Trophoblast cell (in vitro differentiated cells and primary cell): Measurements from ENCODE around the gene BRD3OS. TPM values are rescaled to one million over a fixed set of nuclear protein-coding genes. Genes with fewer than 3 reads are reported as not detected.

ENCODE experiments used
- DNase-seq, 2 donors: peaks; one replicate each; pipeline ENCODE4 v3.0.0-alpha.2; 2016
- H2AFZ ChIP-seq: 2 replicates; pipeline ENCODE4 v1.6.1; 2013; ENCODE audit warnings: low read length, moderate library complexity, mild to moderate bottlenecking; ENCODE audit not compliant: insufficient read depth, poor library complexity
- H2AK5ac ChIP-seq: 2 replicates; pipeline ENCODE4 v1.6.1; 2013; ENCODE audit warnings: mild to moderate bottlenecking, low read length
- H2BK120ac ChIP-seq: 2 replicates; pipeline ENCODE4 v1.6.1; 2013; ENCODE audit warnings: low read length, mild to moderate bottlenecking, moderate library complexity; ENCODE audit not compliant: insufficient read depth, poor library complexity
- H2BK12ac ChIP-seq: 2 replicates; pipeline ENCODE4 v1.6.1; 2013; ENCODE audit warnings: mild to moderate bottlenecking, low read length, moderate library complexity
- H2BK5ac ChIP-seq: 2 replicates; pipeline ENCODE4 v1.6.1; 2013; ENCODE audit warnings: low read length, low read depth, moderate library complexity, mild to moderate bottlenecking; ENCODE audit not compliant: poor library complexity
- H3K14ac ChIP-seq: 2 replicates; pipeline ENCODE4 v1.6.1; 2013; ENCODE audit warnings: mild to moderate bottlenecking, low read length
- H3K18ac ChIP-seq: 2 replicates; pipeline ENCODE4 v1.6.1; 2013; ENCODE audit warnings: mild to moderate bottlenecking, low read length
- H3K23ac ChIP-seq: 2 replicates; pipeline ENCODE4 v1.6.1; 2013; ENCODE audit warnings: low read length
- H3K27ac ChIP-seq: 2 replicates; pipeline ENCODE4 v1.5.1; 2013; ENCODE audit warnings: low read depth, mild to moderate bottlenecking, inconsistent platforms, low read length, moderate library complexity
- H3K27me3 ChIP-seq: 2 replicates; pipeline ENCODE4 v1.6.1; 2013; ENCODE audit warnings: inconsistent platforms, mild to moderate bottlenecking, low read length, moderate library complexity; ENCODE audit not compliant: insufficient read depth
- H3K36me3 ChIP-seq, 2 experiments: 1 replicate in 1 of 2; 2 replicates in 1 of 2; pipeline ENCODE4 v1.6.1; 2013; ENCODE audit warnings: low read length in 2 of 2, mild to moderate bottlenecking in 2 of 2, moderate library complexity in 1 of 2; ENCODE audit not compliant: insufficient read depth in 2 of 2, control insufficient read depth in 1 of 2
- H3K4ac ChIP-seq: 2 replicates; pipeline ENCODE4 v1.6.1; 2013; ENCODE audit warnings: low read depth, mild to moderate bottlenecking, low read length, moderate library complexity
- H3K4me1 ChIP-seq, 2 experiments: 1 replicate in 1 of 2; 2 replicates in 1 of 2; pipeline ENCODE4 v1.6.1; 2013; ENCODE audit warnings: low read length in 2 of 2, mild to moderate bottlenecking in 2 of 2, moderate library complexity in 1 of 2; ENCODE audit not compliant: insufficient read depth in 2 of 2, control insufficient read depth in 1 of 2
- H3K4me2 ChIP-seq: 2 replicates; pipeline ENCODE4 v1.6.1; 2013; ENCODE audit warnings: inconsistent platforms, mild to moderate bottlenecking, low read length, moderate library complexity
- H3K4me3 ChIP-seq: 2 replicates; pipeline ENCODE4 v1.5.1; 2013; ENCODE audit warnings: mild to moderate bottlenecking, low read depth, low read length, inconsistent platforms
- H3K79me1 ChIP-seq: one replicate; pipeline ENCODE4 v1.6.1; 2013; ENCODE audit warnings: low read length
- H3K79me2 ChIP-seq: 2 replicates; pipeline ENCODE4 v1.6.1; 2013; ENCODE audit warnings: low read length, mild to moderate bottlenecking; ENCODE audit not compliant: control insufficient read depth, insufficient read depth, poor library complexity
- H3K9ac ChIP-seq: 2 replicates; pipeline ENCODE4 v1.6.1; 2013; ENCODE audit warnings: mild to moderate bottlenecking, low read length
- H3K9me3 ChIP-seq: 2 replicates; pipeline ENCODE4 v1.6.1; 2013; ENCODE audit warnings: low read depth, mild to moderate bottlenecking, control low read depth, inconsistent platforms, low read length; ENCODE audit not compliant: insufficient read depth
- H4K12ac ChIP-seq: 2 replicates; pipeline ENCODE4 v1.6.1; 2013; ENCODE audit warnings: low read depth, mild to moderate bottlenecking, low read length, moderate library complexity
- H4K8ac ChIP-seq: 2 replicates; pipeline ENCODE4 v1.6.1; 2013; ENCODE audit warnings: low read depth, mild to moderate bottlenecking, low read length, moderate library complexity
- H4K91ac ChIP-seq: one replicate; pipeline ENCODE4 v1.6.1; 2013; ENCODE audit warnings: low read depth, mild to moderate bottlenecking, low read length, moderate library complexity
- WGBS: extraction: QIAGEN DNeasy Blood & Tissue Kit; methylation state at CpG from one replicate; pipeline ENCODE4 v1.1.7; 2013; ENCODE audit warnings: missing lambda C conversion rate; ENCODE audit not compliant: insufficient read length, insufficient coverage; ENCODE audit errors: extremely low coverage; 5-methylcytosine and 5-hydroxymethylcytosine counted together
- polyA plus RNA-seq: library from polyadenylated mRNA; stranded (reverse); fragments of 200-250 nt; gene quantifications from 2 replicates; pipeline ENCODE4 v1.2.3, GENCODE V29; 2013

Gene BRD3OS, protein sequence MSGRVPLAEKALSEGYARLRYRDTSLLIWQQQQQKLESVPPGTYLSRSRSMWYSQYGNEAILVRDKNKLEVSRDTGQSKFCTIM
- polyA plus RNA-seq, result 7.4 and 8.4 TPM in 2 replicates

DNA sequence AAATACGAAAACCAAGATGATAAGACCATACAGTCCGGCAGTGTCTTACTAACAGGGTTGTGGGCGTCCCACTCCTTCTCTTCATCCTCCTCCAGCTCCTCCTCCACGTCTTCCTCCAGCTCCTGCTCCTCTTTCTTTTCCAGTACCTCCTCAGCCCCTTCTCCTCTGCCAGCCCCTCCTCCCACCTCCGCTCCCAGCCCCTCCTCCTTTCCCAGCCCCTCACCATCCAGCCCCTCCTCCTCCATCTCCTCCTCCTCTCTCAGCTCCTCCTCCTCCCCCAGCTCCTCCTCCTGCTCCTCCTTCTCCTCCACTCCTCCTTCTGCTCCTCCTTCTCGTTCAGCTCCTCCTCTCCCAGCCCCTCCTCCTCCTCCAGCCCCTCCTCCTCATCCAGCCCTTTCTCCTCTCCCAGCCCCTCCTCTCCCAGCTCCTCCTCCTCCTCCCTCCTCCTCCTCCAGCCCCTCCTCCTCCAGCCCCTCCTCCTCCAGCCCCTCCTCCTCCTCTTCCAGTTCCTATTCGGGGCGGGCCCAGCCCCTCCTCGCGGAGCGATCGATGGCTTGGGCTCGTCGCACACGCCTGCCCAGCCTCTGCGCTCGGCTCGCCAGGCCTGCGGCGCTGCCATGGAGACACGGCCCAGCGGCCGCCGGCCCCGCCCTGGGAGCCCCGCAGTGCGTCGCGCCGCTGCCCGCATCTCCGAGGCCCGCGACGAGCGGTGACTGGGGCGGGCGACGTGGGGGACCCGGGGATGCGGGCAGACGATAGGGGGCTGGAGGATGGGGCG, at the start of gene BRD3OS:
Gene BRD3OS, plus strand, starts transcription at position 654 of the 778 bp plus-strand sequence. CDS start 1,267 bp downstream, outside the sequence.
- H3K4me3 ChIP-seq, result peak within 1 kb of the TSS; percentile 82
- H2BK120ac ChIP-seq, result no peak within 1 kb of the TSS
- H4K91ac ChIP-seq, result no peak within 1 kb of the TSS
- H2BK12ac ChIP-seq, result peak within 1 kb of the TSS; percentile 41
- no peak within 1 kb of the TSS for H2BK5ac ChIP-seq
- H3K4me2 ChIP-seq, result peak within 1 kb of the TSS; percentile 87
- H4K12ac ChIP-seq, result peak within 1 kb of the TSS; percentile 71
- H3K79me2 ChIP-seq, result peaks cover 2% of the 10 kb centered on the region
- no peaks in the 10 kb centered on the region for H3K27me3 ChIP-seq
- peak; percentile 98 for DNase-seq
- H4K8ac ChIP-seq, result peak within 1 kb of the TSS; percentile 56
- H2AFZ ChIP-seq, result peak within 1 kb of the TSS; percentile 69
- peaks cover 8 to 9% of the 10 kb centered on the region in 2 experiments for H3K36me3 ChIP-seq
- H2AK5ac ChIP-seq, result no peak within 1 kb of the TSS
- no peak within 1 kb of the TSS for H3K4ac ChIP-seq
- H3K79me1 ChIP-seq, result peaks cover 2% of the 10 kb centered on the region
- no CpG with 5 or more reads among the region's 43 CpGs for WGBS
- peak within 1 kb of the TSS; percentile 65 for H3K14ac ChIP-seq
- H3K23ac ChIP-seq, result no peak within 1 kb of the TSS
- H3K9me3 ChIP-seq, result peaks cover 2% of the 10 kb centered on the region
- H3K18ac ChIP-seq, result peak within 1 kb of the TSS; percentile 43
- H3K27ac ChIP-seq, result no peak within 1 kb of the TSS
- peaks cover 4 to 5% of the 10 kb centered on the region in 2 experiments for H3K4me1 ChIP-seq
- peak within 1 kb of the TSS; percentile 28 for H3K9ac ChIP-seq

DNA sequence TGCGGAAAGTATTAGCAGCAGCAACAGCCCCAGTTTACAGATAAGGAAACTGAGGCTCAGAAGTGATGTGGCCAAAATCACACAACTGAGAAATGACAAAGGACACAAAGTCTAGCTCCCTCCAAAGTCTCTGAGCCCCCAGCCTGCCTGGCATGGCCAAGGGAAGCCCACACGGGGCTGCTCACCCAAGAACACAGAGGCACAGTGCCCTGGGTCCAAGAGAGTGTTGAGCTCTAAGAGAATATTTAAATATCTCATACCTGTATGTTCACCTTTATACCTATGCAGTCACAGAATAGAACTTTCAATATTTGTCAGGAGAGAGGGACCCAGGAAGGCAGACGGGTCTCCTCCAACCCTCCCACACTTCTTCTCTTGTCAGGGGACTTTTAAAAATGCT, 49.8 kb upstream of the BRD3OS start:
- DNase-seq, result no peak
- Histone ChIP-seq H2BK5ac (no peak overlapping the region), H3K14ac (no peak overlapping the region), H3K4me2 (no peak overlapping the region), H4K8ac (no peak overlapping the region), H3K9ac (no peak overlapping the region), H2BK120ac (no peak overlapping the region), H3K27me3 (no peaks in the 10 kb centered on the region), H2AFZ (no peak overlapping the region), H4K91ac (no peak overlapping the region), H3K4me3 (no peak overlapping the region), H3K4me1 (peaks cover 67 to 79% of the 10 kb centered on the region in 2 experiments), H3K9me3 (peaks cover 3% of the 10 kb centered on the region), H3K79me2 (peaks cover 85% of the 10 kb centered on the region), H3K4ac (peak overlapping the region; percentile 97), H3K23ac (no peak overlapping the region), H2BK12ac (no peak overlapping the region), H2AK5ac (no peak overlapping the region), H3K36me3 (peaks cover 20 to 24% of the 10 kb centered on the region in 2 experiments), H4K12ac (no peak overlapping the region), H3K27ac (no peak overlapping the region), H3K79me1 (peaks cover 2% of the 10 kb centered on the region), H3K18ac (no peak overlapping the region)
- no CpG with 5 or more reads among the region's 3 CpGs for WGBS

DNA sequence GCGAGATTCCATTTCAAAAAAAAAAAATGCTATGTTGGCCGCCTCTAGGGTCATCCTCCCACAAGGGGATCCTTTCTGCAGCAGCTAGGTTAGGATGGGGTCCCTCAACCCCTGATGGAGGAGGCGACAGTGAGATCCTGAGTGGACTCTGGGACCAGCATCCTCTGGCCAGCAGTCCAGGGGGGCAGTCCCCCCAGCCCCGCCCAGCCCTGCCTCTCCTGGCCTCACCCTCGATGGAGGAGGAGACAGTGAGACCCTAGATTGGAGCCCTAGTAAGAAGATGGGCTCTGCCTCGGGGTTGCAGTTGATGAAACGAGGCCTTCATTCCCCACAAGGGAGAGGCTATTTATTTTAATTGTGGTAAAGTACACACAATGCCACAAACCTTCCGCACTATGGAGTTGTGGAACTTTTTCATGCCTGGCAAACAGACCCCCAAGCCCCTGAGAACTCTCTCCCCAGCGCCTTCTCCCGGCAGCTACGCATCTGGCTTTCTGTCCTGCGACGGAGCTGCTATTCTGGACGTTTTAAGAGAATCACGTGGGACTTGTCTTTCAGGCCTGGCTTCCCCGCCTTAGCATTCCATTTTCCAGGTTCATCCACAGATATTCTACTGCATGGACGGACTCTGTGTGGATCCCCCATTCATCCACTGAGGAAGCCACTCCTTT, 49.0 kb upstream of the BRD3OS start:
- Histone ChIP-seq H4K8ac (no peak overlapping the region), H3K9ac (no peak overlapping the region), H4K91ac (no peak overlapping the region), H3K4me2 (no peak overlapping the region), H2BK12ac (no peak overlapping the region), H2AFZ (no peak overlapping the region), H3K4me1 (peaks cover 68 to 79% of the 10 kb centered on the region in 2 experiments), H3K23ac (no peak overlapping the region), H3K36me3 (peaks cover 26 to 29% of the 10 kb centered on the region in 2 experiments), H3K79me2 (peaks cover 87% of the 10 kb centered on the region), H3K27ac (no peak overlapping the region), H3K14ac (no peak overlapping the region), H3K9me3 (peaks cover 3% of the 10 kb centered on the region), H2BK120ac (no peak overlapping the region), H3K4ac (peak overlapping the region; percentile 93), H4K12ac (no peak overlapping the region), H3K4me3 (no peak overlapping the region), H3K79me1 (peaks cover 2% of the 10 kb centered on the region), H3K27me3 (no peaks in the 10 kb centered on the region), H2BK5ac (no peak overlapping the region), H3K18ac (no peak overlapping the region), H2AK5ac (no peak overlapping the region)
- DNase-seq, result peak in 1 of 2 donors; percentile 21
- WGBS, result no CpG with 5 or more reads among the region's 17 CpGs

DNA sequence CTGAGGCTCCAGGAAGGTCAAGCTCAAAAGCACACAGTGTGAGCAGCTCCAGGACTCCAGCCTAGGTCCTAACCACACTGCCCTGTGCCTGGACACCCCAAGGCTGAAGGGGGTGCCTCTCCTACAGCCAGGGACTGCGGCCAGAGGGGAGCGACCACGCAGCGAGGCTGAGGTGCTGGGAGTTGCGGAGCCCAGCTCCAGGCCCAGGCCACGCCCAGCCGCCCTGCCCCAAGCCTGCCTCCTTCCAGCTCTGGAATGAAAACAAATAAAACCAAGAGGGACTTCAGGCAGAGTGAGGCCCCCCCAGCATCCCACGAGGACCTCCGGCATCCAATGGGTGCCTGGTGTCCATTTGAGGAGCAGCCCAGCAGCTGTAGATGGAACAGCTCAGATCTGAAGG, 48.4 kb upstream of the BRD3OS start:
- Histone ChIP-seq H3K36me3 (peaks cover 26 to 32% of the 10 kb centered on the region in 2 experiments), H2BK120ac (no peak overlapping the region), H3K9me3 (peaks cover 3% of the 10 kb centered on the region), H3K79me1 (peaks cover 2% of the 10 kb centered on the region), H2BK5ac (no peak overlapping the region), H3K14ac (no peak overlapping the region), H3K4ac (peak overlapping the region; percentile 93), H2AK5ac (no peak overlapping the region), H3K4me1 (peaks cover 65 to 73% of the 10 kb centered on the region in 2 experiments), H2AFZ (no peak overlapping the region), H3K9ac (no peak overlapping the region), H3K23ac (no peak overlapping the region), H4K8ac (no peak overlapping the region), H4K12ac (no peak overlapping the region), H3K18ac (no peak overlapping the region), H3K27me3 (no peaks in the 10 kb centered on the region), H3K4me3 (no peak overlapping the region), H3K4me2 (no peak overlapping the region), H4K91ac (no peak overlapping the region), H3K79me2 (peaks cover 87% of the 10 kb centered on the region), H3K27ac (no peak overlapping the region), H2BK12ac (no peak overlapping the region)
- WGBS, result no CpG with 5 or more reads among the region's 9 CpGs
- DNase-seq, result no peak
